ENCODE data around the gene FUT2. TPM values are rescaled to one million over a fixed set of nuclear protein-coding genes. Genes with fewer than 3 reads are reported as not detected.

FUT2 gene
- total RNA-seq, 1 experiment from 2014 or later = 12.5 TPM

DNA sequence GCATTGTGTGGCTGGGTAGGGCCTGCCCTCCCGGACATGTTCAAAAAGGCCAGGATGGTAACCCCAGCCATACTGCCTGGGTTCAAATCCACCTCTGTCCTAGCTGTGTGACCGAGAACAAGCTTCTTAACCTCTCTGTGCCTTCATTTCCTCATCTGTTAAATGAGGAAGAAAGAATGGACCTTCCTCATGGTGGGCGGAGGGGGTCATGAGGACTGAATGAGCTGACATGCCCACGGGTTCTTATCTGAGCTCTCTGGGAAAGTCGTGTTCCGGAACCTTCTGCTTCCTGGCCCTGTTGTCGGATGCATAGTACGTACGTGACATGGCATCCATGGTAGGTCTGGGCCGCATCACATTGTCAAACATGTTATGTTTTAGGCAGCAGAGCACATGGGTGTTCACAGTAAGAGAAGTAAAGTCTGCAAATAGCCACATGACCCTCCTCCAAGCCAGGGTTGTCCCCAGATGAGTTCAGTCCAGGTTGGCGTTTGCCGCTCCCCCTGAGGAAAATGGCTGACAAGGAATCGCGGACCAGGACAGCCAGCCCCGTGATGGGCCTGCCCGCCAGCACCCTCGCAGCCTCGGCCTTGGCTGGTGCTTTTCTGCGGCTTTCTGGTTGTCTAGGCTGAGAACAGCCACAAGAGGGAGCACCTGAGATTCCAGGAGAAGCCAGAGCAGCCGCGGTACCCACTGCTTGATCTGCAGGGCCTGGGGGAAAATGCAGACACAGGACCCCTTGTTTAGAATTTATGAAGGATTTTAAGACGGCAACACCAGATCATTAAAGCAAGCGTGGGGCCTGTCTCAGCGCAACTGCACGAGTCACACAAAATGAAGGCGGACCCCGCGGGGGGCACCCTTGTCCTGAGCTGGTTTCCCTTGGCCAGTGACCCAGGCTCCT is 20.6 kb upstream of the FUT2 start:
- Histone ChIP-seq H3K27ac (ENCODE audit: low read depth, low read length) (peak overlapping the region; percentile 9; the same call in 1 of the 2 replicates), H3K4me1 (ENCODE audit: control insufficient read depth in 1 of 2, insufficient read depth in 2 of 2, low read length in 2 of 2) (peaks cover 13 to 25% of the 10 kb centered on the region in 2 experiments), H3K4me3 (replicated peaks in 1 of 2; ENCODE audit: low read depth in 1 of 2, low read length in 2 of 2) (no peak overlapping the region), H3K27me3 (ENCODE audit: insufficient read depth, low read length) (no peaks in the 10 kb centered on the region), H3K9me2 (ENCODE audit: insufficient read depth) (no peaks in the 10 kb centered on the region), H3K9ac (ENCODE audit: low read length) (peak overlapping the region; percentile 37; the same call in 1 of the 2 replicates), H2AFZ (ENCODE audit: low read depth, low read length, poor library complexity, severe bottlenecking) (peak overlapping the region; percentile 14), H3K9me3 (ENCODE audit: control insufficient read depth in 1 of 2, insufficient read depth in 1 of 2, low read depth in 1 of 2, low read length in 2 of 2) (no peaks in the 10 kb centered on the region), H3K4me2 (ENCODE audit: low read length) (peak overlapping the region; percentile 68), H3K36me3 (ENCODE audit: control insufficient read depth in 1 of 2, insufficient read depth in 2 of 2, low read length in 2 of 2) (no peaks in the 10 kb centered on the region), H4K20me1 (ENCODE audit: insufficient read depth) (no peaks in the 10 kb centered on the region), H3K79me2 (ENCODE audit: insufficient read depth, low read length) (no peaks in the 10 kb centered on the region)
- intact Hi-C loops (cut with micrococcal nuclease) = loop anchor here (1.0 to 2.0 kb wide), 2 partner anchors 39 to 64 kb away; no protein-coding TSS in a partner anchor
- ATAC-seq = peak; percentile 90
- CTCF ChIA-PET = interaction anchor here (0.9 to 3.1 kb wide), 8 partner anchors 9 to 113 kb away, joined by 3 to 16 read pairs (median 6); partner anchors contain the start of genes CA11, FUT2 and IZUMO1
- RAD21 ChIA-PET (ENCODE audit: low non-redundant PET in 1 of 2, low total read pairs in 2 of 2, uncharacterized antibody in 2 of 2, unreplicated experiment in 2 of 2) = interaction anchor here (0.8 to 1.4 kb wide), 3 partner anchors 21 to 38 kb away, joined by 3 to 4 read pairs (median 3); partner anchors contain the start of genes CA11 (in 1 of the 2) and FUT2 (in 1 of the 2)
- DNase-seq (ENCODE audit: low read depth, low spot score) = peak; percentile 76
- no TSS peak for BruUV-seq (replicated peaks)
- POLR2A ChIA-PET = interaction anchor here (0.6 to 2.0 kb wide), 2 partner anchors 8 to 30 kb away, joined by 5 read pairs; partner anchors contain the start of gene CA11
- peak; percentile 63 for TF ChIP-seq TCF7L2 (IDR thresholded peaks at IDR 0.05; ENCODE audit: borderline replicate concordance, extremely low read depth, insufficient read depth, insufficient read length)
- no peak for TF ChIP-seq CEBPB (IDR thresholded peaks at IDR 0.05; ENCODE audit: low read depth)
- TF ChIP-seq, protein P1, sequence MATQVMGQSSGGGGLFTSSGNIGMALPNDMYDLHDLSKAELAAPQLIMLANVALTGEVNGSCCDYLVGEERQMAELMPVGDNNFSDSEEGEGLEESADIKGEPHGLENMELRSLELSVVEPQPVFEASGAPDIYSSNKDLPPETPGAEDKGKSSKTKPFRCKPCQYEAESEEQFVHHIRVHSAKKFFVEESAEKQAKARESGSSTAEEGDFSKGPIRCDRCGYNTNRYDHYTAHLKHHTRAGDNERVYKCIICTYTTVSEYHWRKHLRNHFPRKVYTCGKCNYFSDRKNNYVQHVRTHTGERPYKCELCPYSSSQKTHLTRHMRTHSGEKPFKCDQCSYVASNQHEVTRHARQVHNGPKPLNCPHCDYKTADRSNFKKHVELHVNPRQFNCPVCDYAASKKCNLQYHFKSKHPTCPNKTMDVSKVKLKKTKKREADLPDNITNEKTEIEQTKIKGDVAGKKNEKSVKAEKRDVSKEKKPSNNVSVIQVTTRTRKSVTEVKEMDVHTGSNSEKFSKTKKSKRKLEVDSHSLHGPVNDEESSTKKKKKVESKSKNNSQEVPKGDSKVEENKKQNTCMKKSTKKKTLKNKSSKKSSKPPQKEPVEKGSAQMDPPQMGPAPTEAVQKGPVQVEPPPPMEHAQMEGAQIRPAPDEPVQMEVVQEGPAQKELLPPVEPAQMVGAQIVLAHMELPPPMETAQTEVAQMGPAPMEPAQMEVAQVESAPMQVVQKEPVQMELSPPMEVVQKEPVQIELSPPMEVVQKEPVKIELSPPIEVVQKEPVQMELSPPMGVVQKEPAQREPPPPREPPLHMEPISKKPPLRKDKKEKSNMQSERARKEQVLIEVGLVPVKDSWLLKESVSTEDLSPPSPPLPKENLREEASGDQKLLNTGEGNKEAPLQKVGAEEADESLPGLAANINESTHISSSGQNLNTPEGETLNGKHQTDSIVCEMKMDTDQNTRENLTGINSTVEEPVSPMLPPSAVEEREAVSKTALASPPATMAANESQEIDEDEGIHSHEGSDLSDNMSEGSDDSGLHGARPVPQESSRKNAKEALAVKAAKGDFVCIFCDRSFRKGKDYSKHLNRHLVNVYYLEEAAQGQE (IDR thresholded peaks at IDR 0.05; ENCODE audit: low read depth) = no peak
- no peak for TF ChIP-seq ELF1 (IDR thresholded peaks at IDR 0.05; ENCODE audit: borderline replicate concordance, low read depth)
- TF ChIP-seq, protein P2, sequence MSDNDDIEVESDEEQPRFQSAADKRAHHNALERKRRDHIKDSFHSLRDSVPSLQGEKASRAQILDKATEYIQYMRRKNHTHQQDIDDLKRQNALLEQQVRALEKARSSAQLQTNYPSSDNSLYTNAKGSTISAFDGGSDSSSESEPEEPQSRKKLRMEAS (IDR thresholded peaks at IDR 0.05) = peak; percentile 52; the same call in 1 of the 2 replicates
- peak; percentile 83 for TF ChIP-seq YY1 (IDR thresholded peaks at IDR 0.05; ENCODE audit: extremely low read depth, insufficient replicate concordance, low read depth, low read length)
- no peak for TF ChIP-seq CBX3 (IDR thresholded peaks at IDR 0.05; ENCODE audit: low read depth)
- TF ChIP-seq EZH2phosphoT487 (IDR thresholded peaks at IDR 0.05; ENCODE audit: borderline replicate concordance) = no peak
- TF ChIP-seq, protein P3, sequence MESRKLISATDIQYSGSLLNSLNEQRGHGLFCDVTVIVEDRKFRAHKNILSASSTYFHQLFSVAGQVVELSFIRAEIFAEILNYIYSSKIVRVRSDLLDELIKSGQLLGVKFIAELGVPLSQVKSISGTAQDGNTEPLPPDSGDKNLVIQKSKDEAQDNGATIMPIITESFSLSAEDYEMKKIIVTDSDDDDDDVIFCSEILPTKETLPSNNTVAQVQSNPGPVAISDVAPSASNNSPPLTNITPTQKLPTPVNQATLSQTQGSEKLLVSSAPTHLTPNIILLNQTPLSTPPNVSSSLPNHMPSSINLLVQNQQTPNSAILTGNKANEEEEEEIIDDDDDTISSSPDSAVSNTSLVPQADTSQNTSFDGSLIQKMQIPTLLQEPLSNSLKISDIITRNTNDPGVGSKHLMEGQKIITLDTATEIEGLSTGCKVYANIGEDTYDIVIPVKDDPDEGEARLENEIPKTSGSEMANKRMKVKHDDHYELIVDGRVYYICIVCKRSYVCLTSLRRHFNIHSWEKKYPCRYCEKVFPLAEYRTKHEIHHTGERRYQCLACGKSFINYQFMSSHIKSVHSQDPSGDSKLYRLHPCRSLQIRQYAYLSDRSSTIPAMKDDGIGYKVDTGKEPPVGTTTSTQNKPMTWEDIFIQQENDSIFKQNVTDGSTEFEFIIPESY (IDR thresholded peaks at IDR 0.05; ENCODE audit: extremely low read depth, insufficient replicate concordance, low read length) = no peak
- TF ChIP-seq FOSL1 (IDR thresholded peaks at IDR 0.05; ENCODE audit: low read depth) = no peak
- no peak for TF ChIP-seq SIN3A (IDR thresholded peaks at IDR 0.05; ENCODE audit: low read depth)
- TF ChIP-seq, protein P4, sequence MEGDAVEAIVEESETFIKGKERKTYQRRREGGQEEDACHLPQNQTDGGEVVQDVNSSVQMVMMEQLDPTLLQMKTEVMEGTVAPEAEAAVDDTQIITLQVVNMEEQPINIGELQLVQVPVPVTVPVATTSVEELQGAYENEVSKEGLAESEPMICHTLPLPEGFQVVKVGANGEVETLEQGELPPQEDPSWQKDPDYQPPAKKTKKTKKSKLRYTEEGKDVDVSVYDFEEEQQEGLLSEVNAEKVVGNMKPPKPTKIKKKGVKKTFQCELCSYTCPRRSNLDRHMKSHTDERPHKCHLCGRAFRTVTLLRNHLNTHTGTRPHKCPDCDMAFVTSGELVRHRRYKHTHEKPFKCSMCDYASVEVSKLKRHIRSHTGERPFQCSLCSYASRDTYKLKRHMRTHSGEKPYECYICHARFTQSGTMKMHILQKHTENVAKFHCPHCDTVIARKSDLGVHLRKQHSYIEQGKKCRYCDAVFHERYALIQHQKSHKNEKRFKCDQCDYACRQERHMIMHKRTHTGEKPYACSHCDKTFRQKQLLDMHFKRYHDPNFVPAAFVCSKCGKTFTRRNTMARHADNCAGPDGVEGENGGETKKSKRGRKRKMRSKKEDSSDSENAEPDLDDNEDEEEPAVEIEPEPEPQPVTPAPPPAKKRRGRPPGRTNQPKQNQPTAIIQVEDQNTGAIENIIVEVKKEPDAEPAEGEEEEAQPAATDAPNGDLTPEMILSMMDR (IDR thresholded peaks at IDR 0.05 in 2 of 3, conservative IDR thresholded peaks at IDR 0.05 in 1 of 3; ENCODE audit: borderline replicate concordance in 1 of 3, insufficient read depth in 1 of 3, low read depth in 2 of 3, low read length in 2 of 3) = peak; percentile 85 to 90 (median 89)
- TF ChIP-seq SRF (IDR thresholded peaks at IDR 0.05; ENCODE audit: low read depth) = no peak
- TF ChIP-seq EZH2 (IDR thresholded peaks at IDR 0.05) = no peak
- no peak for TF ChIP-seq JUND (IDR thresholded peaks at IDR 0.05)
- TF ChIP-seq, protein P5, sequence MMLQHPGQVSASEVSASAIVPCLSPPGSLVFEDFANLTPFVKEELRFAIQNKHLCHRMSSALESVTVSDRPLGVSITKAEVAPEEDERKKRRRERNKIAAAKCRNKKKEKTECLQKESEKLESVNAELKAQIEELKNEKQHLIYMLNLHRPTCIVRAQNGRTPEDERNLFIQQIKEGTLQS (IDR thresholded peaks at IDR 0.05) = no peak

Data from HCT116 (cell line).